GM21447 (cell line): Measurements from ENCODE around the gene ASB16.
A peak's percentile ranks its signal among the peaks of the same experiment; 100 is the strongest.
"Not testable (repeated sequence)": the region's sequence is repeated elsewhere in the genome, so short reads cannot be mapped to it uniquely, and the experiment has no call there.

Experiments
- ATAC-seq: cut with Tn5 transposase; IDR thresholded peaks from one replicate; pipeline ENCODE4 v1.9.1; 2021; ENCODE audit not compliant: unreplicated experiment

The ASB16 gene

DNA sequence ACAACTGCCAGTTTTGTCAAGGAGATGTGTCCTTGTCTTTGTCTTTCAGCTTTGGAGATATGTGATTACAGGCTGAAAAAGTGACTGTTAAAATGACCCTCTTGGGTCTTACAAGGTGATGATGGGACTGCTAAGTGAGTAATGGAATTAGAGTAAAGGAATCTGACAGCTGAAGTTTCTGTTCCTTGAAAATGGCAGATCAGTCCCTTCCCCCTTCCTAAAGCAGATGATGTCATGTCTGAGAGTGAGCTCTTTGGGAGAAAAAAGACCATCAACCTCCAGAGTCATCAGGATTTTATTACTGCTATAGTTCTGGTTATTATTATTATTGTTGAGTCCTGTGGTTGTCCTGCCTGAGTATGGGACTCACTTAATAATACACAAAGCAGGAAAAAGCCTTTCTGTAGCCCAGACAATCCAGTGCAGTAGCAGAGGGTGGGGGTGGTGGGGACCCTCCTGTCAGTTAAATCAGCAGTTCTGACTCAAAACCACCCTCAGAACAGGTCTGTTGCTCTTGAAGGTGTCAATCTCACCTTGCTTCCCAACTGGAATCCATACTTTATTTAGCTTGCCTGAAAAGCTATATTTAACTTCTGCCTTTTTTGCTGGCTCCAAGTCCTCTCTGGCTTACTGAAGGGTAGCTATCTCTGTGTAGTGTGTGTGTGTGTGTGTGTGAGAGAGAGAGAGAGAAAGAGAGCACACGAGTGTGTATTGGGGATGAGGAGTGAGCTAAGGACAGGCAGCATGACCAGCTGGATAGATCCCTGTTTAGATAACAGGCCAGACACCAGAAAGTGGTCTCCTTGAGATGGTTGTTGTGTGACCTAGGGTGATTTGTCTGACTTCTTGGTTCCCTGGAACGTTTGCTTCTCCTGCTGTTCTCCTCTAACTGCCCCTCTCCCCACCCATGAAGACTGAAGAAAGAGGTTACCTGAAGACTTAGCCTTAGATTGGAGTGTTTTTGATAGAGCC lies 23.8 kb upstream of the ASB16 start:
- no peak for ATAC-seq

DNA sequence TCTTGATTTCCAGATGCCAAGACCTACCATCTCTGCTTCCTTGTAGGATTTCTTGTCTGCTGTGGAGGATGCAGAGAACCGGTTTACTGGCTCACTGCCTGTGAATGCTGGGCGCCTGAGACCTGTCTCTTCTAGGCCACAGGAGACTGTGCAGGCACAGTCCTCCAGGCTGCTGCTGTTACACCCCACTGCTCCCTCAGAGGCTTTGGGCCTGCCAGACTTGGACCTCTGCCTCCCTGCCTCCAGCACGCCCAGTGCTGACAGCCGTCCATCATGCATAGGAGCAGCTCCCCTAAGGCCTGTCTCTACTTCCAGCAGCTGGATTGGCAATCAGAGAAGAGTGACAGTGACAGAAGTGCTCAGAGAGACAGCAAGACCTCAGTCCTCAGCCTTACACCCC lies 22.7 kb upstream of the ASB16 start:
- ATAC-seq = no peak

DNA sequence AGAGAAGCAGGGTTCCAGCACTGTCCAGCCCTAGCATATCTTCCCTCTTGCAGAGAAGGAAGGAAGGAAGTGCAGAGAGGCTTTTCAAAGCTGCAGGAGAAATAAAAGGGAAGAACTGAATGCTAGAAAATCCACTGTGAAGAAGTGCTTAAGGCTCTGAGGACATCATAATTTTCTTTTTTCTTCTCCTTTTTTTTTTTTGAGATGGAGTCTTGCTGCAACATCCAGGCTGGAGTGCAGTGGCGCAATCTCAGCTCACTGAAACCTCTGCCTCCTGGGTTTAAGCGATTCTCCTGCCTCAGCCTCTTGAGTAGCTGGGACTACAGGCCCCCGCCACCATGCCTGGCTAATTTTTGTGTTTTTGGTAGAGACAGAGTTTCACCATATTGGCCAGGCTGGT lies 21.4 kb upstream of the ASB16 start:
- not testable (repeated sequence) for ATAC-seq

DNA sequence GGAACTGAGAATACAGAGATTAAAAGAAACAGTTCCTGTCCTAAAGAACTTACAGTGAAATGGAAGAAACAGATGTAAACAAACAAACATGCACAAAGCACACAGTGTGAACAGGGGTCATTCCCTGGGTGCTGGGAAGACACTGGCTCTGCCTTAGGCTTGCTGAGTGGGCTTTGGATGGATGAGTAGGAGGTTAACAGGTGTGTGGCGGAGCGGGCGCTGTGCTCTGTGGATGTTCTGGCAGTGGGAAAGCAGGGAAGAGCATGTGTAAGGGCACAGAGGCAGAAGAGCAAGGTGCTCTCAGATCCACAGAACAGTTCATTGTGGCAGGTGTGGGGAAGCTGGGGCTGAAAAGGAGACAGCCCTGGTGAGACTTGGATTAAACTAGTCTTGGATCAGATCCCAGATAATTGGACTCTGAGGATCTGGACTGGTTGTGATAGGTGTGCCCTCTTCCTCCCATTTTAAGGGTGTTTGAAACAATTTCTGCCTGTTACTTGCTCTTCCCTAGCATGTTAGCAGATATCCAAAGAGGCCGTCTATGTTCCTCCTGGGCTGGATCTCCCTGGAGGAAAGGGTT lies 20.7 kb upstream of the ASB16 start:
- ATAC-seq = no peak

DNA sequence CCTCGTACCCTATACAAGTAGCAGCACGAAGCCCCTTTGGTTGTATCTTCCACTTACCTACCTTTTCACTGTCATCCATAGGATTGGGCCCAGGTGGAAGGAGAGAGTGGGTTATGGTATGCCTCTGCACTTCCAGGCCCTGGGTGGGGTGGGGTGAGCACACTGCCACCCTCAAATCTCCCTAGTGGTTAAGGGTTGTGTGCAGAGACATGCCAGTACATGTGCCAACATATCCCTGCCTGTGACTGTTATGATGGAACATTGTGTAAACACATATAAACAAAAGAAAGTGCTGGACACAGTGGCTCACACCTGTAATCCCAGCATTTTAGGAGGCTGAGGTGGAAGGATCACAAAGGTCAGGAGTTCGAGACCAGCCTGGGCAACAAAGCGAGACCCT lies 17.6 kb upstream of the ASB16 start:
- no peak for ATAC-seq

DNA sequence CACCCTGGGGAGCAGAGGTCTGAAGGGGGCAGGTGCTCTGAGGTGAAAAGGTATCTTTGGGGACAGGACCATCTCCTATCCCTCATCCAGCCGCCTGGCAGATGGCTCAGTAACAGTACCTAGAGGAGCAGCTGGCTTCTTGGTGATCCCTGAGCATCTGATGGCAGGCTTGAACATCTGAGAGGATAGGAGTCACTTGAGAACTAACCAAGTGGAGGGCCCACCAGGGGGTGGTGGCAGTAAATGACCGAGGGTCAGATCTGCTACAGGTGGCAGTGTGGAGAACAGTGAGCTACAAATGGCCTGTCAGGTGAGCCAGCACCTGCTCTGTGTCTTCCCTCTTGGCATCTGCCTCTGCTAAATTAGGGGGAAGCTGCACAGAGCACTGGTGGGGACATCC lies 15.0 kb upstream of the ASB16 start:
- ATAC-seq = no peak

DNA sequence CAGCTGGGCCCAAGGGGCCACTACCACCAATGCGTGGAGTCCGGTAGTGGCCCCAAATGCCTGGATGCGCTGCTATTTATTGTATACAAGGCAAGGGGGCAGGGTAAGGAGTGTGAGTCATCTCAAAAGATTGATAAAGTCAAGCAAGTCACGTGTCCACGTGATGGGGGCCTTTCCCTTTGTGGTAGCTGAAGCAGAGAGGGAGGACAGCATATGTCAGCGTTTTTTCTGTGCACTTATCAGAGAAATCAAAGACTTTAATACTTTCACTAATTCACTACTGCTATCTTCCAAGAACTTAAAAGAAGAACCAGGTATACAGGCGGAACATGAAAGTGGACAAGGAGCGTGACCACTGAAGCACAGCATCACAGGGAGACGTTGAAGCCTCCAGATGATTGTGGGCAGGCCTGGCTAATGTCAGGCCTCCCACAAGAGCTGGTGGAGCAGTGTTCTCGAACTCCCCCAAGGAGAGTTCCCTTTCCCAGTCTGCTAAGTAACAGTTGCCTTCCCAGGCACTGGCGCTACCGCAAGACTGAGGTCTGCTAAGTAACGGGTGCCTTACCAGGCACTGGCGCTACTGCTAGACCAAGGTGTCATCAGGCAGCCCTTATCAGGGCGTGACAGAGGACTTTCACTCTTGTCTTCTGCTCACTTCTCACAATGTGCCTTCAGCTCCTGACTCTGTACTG lies 10.8 kb upstream of the ASB16 start:
- no peak for ATAC-seq

DNA sequence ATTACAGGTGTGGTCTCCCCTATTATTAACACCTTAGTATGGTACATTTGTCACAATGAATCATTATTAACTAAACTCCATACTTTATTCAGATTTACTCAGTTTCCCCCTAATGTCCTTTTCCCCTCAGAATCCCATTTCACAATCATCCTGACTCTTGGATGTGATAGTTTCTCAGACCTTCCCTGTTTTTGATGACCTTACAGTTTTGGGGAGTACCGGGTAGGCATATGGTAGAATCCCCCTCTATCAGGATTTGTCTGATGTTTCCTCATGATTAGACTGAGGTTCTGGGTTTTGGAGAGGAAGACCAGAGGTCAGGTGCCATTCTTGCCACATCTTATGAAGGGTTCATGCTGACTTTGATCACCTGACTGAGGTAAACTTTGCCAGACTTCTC lies 6.0 kb upstream of the ASB16 start:
- no peak for ATAC-seq

DNA sequence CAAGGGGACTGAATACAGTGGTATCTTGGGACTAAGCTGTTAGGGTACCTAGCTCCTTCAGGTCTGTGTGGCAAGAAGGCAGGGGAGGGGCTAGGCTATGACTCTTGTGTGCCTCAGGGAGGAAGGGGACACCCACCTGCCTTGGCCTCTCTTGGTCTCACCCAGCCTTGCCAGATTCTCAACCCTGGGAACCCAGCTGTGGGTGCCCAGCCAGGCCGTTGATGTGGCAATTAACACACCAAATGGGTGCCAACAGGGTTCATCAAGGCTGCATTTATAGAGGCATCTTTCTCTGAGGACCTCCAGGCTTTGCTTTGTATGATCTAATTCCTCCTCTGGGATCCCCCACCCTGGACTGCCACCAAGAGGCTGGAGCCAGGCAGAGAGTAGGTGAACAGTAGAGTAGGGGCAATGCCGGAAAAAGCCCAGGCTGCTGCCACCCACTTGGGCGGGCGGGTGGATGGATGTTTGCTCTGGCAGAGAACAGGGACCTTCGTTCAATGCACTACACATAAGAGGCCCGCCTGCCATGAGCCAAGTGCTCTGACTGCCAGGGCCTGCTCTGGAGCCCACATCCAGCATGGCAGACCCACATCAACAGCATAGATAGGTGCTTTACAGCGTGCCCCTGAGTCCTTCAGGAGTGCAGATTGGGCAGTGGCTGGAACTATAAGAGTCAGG lies 3.2 kb upstream of the ASB16 start:
- ATAC-seq = no peak

DNA sequence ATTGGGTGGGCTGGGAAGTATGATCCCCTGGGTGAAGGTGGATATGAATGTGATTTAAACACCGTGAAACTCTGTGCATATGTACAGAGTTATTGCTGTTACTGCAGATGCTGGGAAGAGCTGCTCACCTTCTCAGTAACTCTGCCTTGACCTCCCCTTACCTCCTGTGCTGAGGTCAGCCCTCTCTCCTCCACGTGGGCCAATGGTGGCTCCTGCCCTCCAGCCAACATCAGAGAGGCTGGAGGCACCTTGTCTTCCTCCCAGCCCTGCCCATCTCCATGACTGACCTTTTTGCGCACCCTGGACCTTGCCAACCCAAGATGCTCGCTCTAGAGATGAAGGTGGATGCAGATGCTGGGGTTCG lies 387 bp upstream of the ASB16 start:
- no peak for ATAC-seq

DNA sequence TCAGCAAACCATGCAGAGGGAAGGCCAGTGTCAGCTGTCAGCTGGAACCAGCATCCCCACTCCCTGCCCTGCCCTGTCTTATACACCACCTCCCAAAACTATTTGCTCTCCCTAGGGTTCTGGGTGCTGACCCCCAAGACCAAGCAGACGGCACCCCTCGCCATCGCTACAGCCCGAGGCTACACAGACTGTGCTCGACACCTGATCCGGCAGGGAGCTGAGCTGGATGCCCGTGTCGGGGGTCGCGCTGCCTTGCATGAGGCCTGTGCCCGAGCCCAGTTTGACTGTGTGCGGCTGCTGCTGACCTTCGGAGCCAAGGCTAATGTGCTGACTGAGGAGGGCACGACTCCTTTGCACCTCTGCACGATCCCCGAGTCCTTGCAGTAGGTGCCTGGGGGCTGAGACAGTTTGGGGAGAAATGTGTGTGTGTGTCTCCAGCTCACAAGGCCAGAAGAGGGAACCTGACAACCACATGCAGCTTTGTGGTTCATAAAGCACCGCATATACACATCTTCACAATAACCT lies 1.5 kb downstream of the ASB16 start:
- ATAC-seq = no peak

DNA sequence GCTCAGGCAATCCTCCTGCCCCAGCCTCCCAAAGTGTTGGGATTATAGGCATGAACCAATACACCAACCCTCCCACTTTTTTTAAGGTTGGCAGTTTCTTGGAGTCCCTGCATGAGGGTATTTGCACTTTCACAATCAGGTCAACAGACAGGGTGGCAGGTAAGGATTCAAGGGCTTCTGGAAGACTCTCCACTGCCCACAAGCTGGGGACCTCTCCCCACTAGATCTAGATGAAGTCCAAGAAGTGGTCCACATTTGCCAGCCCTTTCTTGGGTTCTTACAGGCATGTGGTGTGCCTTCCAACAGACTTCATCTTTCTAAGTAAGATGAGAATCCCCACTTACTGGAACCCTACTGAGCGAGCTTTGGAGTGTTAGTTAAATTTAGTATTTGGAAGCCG lies 3.9 kb downstream of the ASB16 start:
- ATAC-seq = no peak

DNA sequence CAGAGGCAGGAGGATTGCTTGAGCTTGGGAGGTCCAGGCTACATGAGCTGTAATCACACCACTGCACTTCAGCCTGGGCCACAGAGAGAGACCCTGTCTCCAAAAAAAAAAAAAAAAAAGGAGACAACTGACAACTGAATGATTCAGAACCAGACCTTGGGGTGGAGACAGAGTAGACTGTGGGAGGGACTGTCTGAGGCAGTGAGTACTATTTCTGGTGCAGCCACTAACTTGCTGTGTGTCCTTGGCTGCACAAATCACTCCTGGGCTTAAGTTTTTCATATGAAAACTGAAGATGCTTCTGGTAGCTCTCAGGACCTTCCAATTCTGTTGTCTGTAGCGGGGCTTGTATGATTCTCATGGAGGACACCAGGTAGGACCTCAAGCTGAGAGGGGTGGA lies 5.8 kb downstream of the ASB16 start:
- no peak for ATAC-seq

DNA sequence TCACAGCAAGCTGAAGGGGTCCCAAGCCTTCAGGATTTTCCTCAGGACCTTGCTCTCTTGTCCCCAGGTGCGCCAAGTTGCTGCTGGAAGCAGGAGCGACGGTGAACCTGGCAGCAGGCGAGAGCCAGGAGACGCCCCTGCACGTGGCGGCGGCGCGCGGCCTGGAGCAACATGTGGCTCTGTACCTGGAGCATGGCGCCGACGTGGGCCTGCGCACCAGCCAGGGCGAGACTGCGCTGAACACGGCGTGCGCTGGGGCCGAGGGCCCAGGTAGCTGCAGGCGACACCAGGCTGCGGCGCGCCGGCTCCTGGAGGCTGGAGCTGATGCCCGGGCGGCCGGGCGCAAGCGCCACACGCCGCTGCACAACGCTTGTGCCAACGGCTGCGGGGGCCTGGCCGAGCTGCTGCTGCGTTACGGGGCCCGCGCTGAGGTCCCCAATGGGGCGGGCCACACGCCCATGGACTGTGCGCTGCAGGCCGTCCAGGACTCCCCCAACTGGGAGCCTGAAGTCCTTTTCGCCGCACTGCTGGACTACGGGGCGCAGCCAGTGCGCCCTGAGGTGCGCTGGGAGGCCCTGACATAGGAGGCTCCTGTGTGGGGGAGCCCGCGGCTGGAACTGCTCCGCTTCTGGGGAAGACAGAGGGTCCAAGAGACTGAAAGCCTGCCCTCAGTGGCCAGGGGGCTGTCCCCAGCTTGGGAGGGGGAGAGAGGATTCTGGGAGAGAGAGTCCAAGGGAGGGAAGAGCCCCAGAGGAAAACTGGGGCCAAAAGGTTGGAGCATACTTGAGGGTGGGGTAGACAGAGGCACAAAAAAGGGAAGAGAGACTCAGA lies 6.4 kb downstream of the ASB16 start:
- ATAC-seq = no peak

DNA sequence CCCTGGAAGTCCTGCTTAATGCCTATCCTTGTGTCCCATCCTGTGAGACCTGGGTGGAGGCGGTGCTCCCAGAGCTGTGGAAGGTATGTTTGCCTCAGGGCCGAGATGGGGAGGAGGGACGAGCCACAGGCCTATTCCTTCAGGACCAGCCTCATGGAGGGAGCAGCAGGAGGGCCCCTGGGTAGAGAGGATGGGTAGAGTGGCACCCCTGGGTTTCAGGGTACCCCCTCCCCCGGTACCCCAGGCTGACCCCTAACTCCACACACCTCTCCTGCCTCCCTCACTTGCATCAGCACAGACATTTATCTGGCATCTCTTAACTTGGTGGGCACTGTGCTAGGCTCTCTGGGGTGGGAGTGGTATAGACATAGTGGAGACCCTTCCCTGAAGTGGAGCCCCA lies 7.1 kb downstream of the ASB16 start:
- no peak for ATAC-seq

DNA sequence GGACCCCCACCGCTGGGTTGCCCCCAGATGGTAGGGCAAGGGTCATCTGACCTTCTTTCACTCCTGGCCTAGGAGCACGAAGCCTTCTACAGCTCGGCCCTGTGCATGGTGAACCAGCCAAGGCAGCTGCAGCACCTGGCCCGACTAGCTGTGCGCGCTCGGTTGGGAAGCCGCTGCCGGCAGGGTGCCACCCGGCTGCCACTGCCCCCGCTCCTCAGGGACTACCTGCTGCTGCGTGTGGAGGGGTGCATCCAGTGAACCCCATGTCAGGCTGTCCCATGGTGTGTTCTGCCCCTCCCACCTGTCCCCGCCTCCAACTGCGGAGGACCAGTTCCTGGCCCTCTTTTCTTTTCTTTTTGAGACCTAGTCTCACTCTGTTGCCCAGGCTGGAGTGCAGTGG lies 7.6 kb downstream of the ASB16 start:
- ATAC-seq = no peak

DNA sequence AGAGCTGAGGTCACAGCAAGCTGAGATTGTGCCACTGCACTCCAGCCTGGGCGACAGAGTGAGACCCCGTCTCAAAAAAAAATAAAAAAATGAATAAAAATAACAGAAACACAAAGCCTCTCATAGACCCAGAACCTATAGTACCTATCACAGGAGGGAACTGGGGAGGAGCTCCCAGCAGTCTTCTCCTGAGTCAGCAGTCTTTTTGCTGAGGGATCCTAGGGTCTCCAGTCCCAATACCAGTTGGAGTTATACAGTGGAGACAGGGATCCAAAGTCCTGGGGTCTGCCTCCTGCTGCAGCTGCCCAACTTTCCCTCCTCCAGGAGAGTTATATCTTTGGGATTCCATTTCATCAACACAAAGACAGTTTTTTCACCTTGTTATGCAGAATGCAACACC lies 12.5 kb downstream of the ASB16 start:
- no peak for ATAC-seq

DNA sequence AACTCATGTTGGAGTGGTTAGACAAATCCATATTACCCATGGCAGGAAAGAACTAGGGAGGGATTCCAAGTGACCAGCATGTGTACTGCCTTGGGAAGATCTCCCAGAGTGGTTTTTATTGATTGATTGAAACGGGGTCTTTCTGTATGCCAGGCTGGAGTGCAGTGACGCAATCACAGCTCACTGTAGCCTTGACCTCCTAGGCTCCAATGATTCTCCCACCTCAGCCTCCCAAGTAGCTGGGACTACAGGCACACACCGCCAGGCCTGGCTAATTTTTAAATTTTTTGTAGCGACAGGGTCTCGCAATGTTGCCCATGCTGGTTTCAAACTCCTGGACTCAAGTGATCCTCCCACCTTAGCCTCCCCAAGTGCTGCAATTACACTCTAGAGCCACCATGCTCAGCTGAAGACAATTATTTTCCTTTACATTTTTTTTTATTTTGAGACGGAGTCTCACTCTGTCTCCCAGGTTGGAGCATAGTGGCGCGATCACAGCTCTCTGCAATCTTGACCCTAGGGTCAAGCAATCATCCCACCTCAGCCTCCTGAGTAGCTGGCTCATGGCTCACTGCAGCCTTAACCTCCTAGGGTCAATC lies 13.8 kb downstream of the ASB16 start:
- ATAC-seq = no peak

DNA sequence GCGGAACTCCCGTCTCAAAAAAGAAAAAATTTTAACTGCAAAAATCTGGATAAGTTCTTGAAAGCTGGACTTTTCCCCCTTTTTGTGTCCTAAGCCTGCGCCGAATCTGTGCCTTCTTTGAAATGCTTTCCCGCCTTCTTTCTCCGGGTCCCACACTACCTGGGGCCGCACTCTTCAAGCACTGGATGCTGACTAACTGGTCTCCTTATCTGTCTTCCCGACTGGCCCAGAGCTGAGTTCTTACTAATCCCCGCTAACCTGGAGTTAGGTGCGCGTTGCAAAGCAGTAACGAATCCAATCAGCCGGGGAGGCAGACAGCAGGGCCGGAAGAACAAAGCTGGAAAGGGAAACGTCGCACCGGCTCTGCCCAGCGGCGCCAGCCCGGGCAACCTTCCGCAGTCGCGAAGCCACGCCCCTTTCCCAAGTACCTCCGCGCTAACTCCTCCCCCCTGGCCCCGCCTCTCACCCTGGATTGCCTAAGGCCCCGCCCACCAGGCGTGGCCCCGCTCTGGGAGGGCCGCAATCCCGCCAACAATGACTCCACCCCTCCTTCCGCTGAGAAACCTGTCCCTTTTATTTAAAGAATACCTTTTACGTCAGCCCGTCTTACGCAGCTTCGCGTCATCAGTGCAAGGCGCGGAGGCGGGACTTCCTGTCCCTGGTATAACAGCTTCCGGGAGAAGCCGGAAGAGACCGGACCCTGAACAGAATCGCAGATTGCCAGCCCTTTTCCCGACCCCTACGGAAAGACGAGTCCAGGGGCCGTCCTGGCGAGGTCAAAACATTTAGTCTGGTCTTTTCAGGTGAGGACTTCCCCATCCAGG lies 16.0 kb downstream of the ASB16 start, which contains the start of gene TMUB2:
TSS of gene TMUB2 (plus strand) at position 666 of the 824 bp plus-strand sequence. CDS start 737 bp downstream, outside the sequence.
- ATAC-seq = peak; percentile 83
